Transverse colon (tissue), 3 donors: Measurements from ENCODE around the gene EFCAB8.

Source experiments
- CTCF ChIP-seq, 5 experiments: fragments of 200-600 bp in 3 of 5; fragments of 450-650 bp in 2 of 5; sonication (generic) in 3 of 5; IDR thresholded peaks; 1 replicate in 2 of 5; 2 replicates in 3 of 5; pipeline ENCODE4 v1.5.1; 2016 to 2017; ENCODE audit warnings: antibody characterized with exemption in 5 of 5, inconsistent platforms in 3 of 5, mild to moderate bottlenecking in 2 of 5, moderate library complexity in 1 of 5
- POLR2A ChIP-seq: fragments of 450-650 bp; IDR thresholded peaks from one replicate; pipeline ENCODE4 v1.6.1; 2016; ENCODE audit warnings: antibody characterized with exemption, mild to moderate bottlenecking, moderate library complexity

- TF ChIP-seq CTCF (IDR thresholded peaks at IDR 0.05) (no peak), POLR2A (no peak)
Measured at GRCh38 chr20:33005908-33006775, 147.4 kb downstream of the EFCAB8 start.
